Activated T-helper 2 cell treated with anti-CD3 and anti-CD28 coated beads, Interferon-gamma antibody, Interleukin-2, Interleukin-4, amounts not matched to agents 10 μg/mL and 5 μg/mL and 100 μg/mL, durations not matched to agents 14 hours and 24 hours and 36 hours (primary cell): ENCODE results near the gene EYS. TPM values are rescaled to one million over a fixed set of nuclear protein-coding genes. Genes with fewer than 3 reads are reported as not detected.
"Not testable (repeated sequence)": the region's sequence is repeated elsewhere in the genome, so short reads cannot be mapped to it uniquely, and the experiment has no call there.

Experiments used
- DNase-seq: peaks from one replicate; pipeline ENCODE4 v3.0.0; 2021; ENCODE audit warnings: low spot score
- H3K27ac Mint-ChIP-seq: one replicate; pipeline ENCODE4 v1.8.0; 2021; ENCODE audit warnings: mixed read lengths
- H3K27me3 Mint-ChIP-seq: one replicate; pipeline ENCODE4 v1.8.0; 2021; ENCODE audit warnings: low read depth, mixed read lengths
- H3K36me3 Mint-ChIP-seq: one replicate; pipeline ENCODE4 v1.8.0; 2021; ENCODE audit warnings: low read depth, mixed read lengths
- H3K4me1 Mint-ChIP-seq: one replicate; pipeline ENCODE4 v1.8.0; 2021; ENCODE audit warnings: low read depth, mixed read lengths
- H3K4me3 Mint-ChIP-seq: one replicate; pipeline ENCODE4 v1.8.0; 2021; ENCODE audit warnings: low read depth, mild to moderate bottlenecking, moderate library complexity, mixed read lengths
- H3K9me3 Mint-ChIP-seq: one replicate; pipeline ENCODE4 v1.8.0; 2021; ENCODE audit warnings: mixed read lengths
- intact Hi-C: fragments of 100-400 bp; cut with micrococcal nuclease; formaldehyde crosslinking; loops from one replicate; pipeline ENCODE4 v1.15.1; 2023
- total RNA-seq: library from RNA; stranded (reverse); gene quantifications from 2 replicates; pipeline ENCODE4 v1.2.3, GENCODE V29; 2022

The EYS gene
- total RNA-seq, 1 donor from 2014 or later = not detected

GRCh38 chr6:63933948-63934347, 1773.1 kb downstream of the EYS start:
- H3K27me3 Mint-ChIP-seq, H3K9me3 Mint-ChIP-seq, H3K4me1 Mint-ChIP-seq, H3K4me3 Mint-ChIP-seq, H3K36me3 Mint-ChIP-seq, intact Hi-C loops, H3K27ac Mint-ChIP-seq, DNase-seq: not testable (repeated sequence)

- H3K36me3 Mint-ChIP-seq = no peaks in the 10 kb centered on the region
- DNase-seq = no peak
- no peaks in the 10 kb centered on the region for H3K9me3 Mint-ChIP-seq
- intact Hi-C loops = no loop called here
- H3K4me3 Mint-ChIP-seq = no peak overlapping the region
- no peaks in the 10 kb centered on the region for H3K27me3 Mint-ChIP-seq
- no peak overlapping the region for H3K27ac Mint-ChIP-seq
- H3K4me1 Mint-ChIP-seq = no peaks in the 10 kb centered on the region
Observed at GRCh38 chr6:63930848-63931247, 1776.2 kb downstream of the EYS start.

GRCh38 chr6:63929111-63929510, 1777.9 kb downstream of the EYS start:
- Mint-ChIP-seq H3K27ac (no peak overlapping the region), H3K4me1 (no peaks in the 10 kb centered on the region), H3K36me3 (no peaks in the 10 kb centered on the region), H3K9me3 (no peaks in the 10 kb centered on the region), H3K27me3 (no peaks in the 10 kb centered on the region), H3K4me3 (no peak overlapping the region)
- no peak for DNase-seq
- intact Hi-C loops = no loop called here

GRCh38 chr6:63928613-63929012, 1778.4 kb downstream of the EYS start:
- DNase-seq = no peak
- Mint-ChIP-seq H3K27ac (no peak overlapping the region), H3K4me1 (no peaks in the 10 kb centered on the region), H3K36me3 (no peaks in the 10 kb centered on the region), H3K9me3 (no peaks in the 10 kb centered on the region), H3K27me3 (no peaks in the 10 kb centered on the region), H3K4me3 (no peak overlapping the region)
- intact Hi-C loops = no loop called here

DNA sequence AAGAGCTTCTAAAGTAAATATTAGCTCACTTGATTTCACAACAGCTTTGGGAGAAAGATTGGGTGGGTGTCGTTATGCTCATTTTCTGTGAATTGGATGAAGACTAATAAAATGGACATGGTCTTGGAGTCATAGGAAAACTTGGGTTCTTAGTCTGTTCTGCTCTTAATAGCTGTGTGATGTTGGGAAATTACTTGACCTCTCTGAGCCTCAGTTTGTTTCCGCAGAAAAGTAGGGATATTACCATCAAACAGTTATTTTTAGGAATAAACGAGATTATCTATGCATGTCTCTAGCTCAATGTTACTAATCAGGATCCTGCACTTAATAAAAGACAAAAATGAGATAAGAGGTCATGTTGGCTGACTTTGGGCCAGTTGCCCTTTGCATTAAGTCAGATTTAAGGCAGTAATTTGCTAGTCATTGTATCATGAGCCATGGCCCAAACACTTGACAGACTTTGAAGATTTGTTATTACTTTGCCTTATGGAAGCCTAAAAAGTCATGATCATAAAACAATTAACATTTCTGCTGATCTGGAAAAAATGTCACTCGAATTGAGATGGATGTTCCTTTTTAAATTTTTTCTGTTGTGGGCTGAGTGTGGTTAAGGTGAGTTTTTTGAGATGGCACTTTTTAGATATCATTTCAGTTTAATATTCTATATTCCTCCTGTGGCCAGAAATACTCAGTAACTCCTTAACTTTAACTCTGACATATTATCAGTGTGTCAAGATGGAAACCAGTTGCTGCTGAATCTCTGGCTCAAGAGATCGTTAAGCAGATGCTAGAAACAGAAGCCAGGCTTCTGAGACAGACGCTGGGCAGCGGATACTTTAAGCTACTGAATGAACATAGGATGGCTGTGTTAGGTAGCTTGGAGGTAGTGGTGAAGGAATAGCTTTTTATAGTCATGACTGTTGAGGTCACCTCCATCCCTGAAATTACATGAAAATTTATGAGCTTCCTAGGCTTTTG, 1779.8 kb downstream of the EYS start:
- no peaks in the 10 kb centered on the region for H3K9me3 Mint-ChIP-seq
- H3K4me3 Mint-ChIP-seq = no peak overlapping the region
- no peak for DNase-seq
- no peaks in the 10 kb centered on the region for H3K27me3 Mint-ChIP-seq
- H3K27ac Mint-ChIP-seq = no peak overlapping the region
- H3K4me1 Mint-ChIP-seq = no peaks in the 10 kb centered on the region
- no peaks in the 10 kb centered on the region for H3K36me3 Mint-ChIP-seq
- intact Hi-C loops = no loop called here

- no peak for DNase-seq
- Mint-ChIP-seq H3K4me3 (no peak overlapping the region), H3K27ac (no peak overlapping the region), H3K27me3 (no peaks in the 10 kb centered on the region), H3K4me1 (no peaks in the 10 kb centered on the region), H3K36me3 (no peaks in the 10 kb centered on the region), H3K9me3 (no peaks in the 10 kb centered on the region)
- intact Hi-C loops = no loop called here
Observed at GRCh38 chr6:63926258-63926780, 1780.7 kb downstream of the EYS start.

DNA sequence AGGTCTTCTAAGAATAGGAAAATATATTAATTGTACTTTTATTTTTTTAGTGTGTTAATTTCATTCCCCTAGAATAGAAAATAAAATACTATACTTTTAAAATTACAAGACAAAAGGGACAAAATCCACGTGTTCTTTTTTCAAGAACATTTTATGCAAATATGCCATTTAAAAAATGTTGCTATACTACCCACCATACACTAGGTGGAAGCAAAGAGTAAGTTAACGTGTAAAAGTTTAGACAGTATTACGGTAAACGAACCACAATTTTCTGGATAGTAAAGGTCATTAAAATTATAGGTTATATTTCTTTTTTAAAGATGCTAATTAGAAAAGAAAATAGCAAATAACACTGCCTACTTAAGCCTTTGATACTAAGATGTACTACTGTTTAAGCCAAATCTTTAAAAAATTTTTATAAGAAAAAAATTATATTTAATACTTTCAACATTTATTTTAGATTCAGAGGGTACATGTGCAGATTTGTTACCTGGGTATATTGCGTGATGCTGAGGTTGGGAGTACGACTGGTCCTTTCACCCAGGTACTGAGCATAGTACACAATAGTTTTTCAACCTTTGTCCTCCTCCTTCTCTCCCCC, 1783.8 kb downstream of the EYS start:
- Mint-ChIP-seq H3K9me3 (no peaks in the 10 kb centered on the region), H3K4me1 (no peaks in the 10 kb centered on the region), H3K4me3 (no peak overlapping the region), H3K27ac (no peak overlapping the region), H3K36me3 (no peaks in the 10 kb centered on the region), H3K27me3 (no peaks in the 10 kb centered on the region)
- DNase-seq = no peak
- intact Hi-C loops = loop anchor here (2.0 kb wide), 1 partner anchor 408 kb away; no protein-coding TSS in a partner anchor

DNA sequence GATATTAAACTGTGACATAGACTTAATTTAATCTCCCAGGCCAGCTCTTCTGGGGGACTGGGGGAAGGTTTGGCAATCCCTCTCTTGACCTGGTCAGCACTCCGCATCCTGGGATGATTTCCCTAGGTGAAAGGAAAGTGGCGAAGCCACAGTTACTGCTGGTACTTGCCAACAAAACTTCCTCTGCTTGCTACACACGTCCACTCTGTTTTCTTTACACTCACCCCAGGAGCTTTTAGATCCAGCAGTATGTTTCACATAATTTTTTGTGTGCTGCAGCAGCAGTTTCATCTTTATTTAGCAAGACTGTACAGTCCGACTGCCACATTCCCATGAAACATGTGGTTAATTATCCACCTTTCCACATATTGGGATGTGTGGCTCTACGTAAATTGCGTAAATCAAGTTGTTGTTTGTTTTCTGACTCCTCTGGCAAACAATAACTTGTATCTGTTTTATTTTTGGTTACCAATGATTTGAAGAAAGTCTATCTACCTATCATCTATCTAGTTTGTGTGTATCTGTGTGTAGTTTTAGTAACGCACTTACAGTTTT, 1787.4 kb downstream of the EYS start:
- H3K9me3 Mint-ChIP-seq = no peaks in the 10 kb centered on the region
- H3K4me3 Mint-ChIP-seq = no peak overlapping the region
- H3K4me1 Mint-ChIP-seq = no peaks in the 10 kb centered on the region
- intact Hi-C loops = no loop called here
- H3K27me3 Mint-ChIP-seq = no peaks in the 10 kb centered on the region
- no peak for DNase-seq
- no peak overlapping the region for H3K27ac Mint-ChIP-seq
- H3K36me3 Mint-ChIP-seq = no peaks in the 10 kb centered on the region

DNA sequence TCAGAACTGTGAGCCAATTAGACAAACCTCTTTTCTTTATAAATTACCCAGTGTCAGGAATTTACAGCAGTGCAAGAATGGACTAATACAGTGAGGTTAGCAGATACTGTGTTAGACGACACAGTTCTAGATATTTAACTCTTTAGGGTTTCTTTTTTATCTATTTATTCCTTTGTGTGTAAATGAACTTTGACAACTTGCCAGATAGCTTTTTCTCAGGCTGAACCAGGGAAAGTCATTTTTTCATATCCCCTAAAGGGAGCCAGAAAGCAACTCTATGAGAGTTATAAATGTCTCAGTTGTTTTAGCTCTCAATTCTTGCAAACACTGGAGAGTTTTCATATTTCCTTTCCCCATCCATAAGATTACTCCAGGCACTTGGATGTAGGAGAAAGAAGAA, 1794.1 kb downstream of the EYS start:
- no peak for DNase-seq
- Mint-ChIP-seq H3K27ac (no peak overlapping the region), H3K27me3 (no peaks in the 10 kb centered on the region), H3K9me3 (no peaks in the 10 kb centered on the region), H3K4me3 (no peak overlapping the region), H3K4me1 (no peaks in the 10 kb centered on the region), H3K36me3 (no peaks in the 10 kb centered on the region)
- intact Hi-C loops = no loop called here

- Mint-ChIP-seq H3K9me3 (no peaks in the 10 kb centered on the region), H3K36me3 (no peaks in the 10 kb centered on the region), H3K4me3 (no peak overlapping the region), H3K27ac (no peak overlapping the region), H3K4me1 (no peaks in the 10 kb centered on the region), H3K27me3 (no peaks in the 10 kb centered on the region)
- intact Hi-C loops = no loop called here
- DNase-seq = no peak
Observed at GRCh38 chr6:63910863-63911551, 1796.0 kb downstream of the EYS start.

DNA sequence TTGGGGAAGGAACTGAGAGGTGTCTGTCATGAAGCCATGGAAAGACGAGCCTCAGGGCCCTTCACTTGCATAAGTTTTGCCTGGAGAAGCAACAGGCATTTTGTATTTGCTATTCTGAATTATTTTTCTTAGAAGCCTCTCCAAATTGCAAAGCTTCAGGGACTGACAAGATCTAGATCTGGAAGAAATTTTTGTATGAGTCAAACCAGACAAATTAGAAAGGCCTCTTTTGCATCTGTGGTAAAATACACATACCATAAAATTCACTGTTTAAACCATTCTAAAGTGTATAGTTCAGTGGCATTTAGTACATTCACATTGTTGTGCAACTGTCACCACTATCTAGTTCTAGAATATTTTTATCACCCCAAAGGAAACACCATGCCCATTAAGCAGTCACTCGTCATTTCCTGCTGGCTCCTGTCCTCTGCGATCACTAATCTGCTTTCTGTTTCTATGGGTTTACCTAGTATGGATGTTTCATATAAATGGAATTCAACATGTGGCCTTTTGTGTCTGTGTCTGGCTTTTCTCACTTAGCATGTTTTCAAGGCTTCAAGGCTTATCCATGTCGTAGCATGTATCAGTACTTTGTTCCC, 1802.3 kb downstream of the EYS start:
- Mint-ChIP-seq H3K36me3 (no peaks in the 10 kb centered on the region), H3K4me3 (no peak overlapping the region), H3K27ac (no peak overlapping the region), H3K4me1 (no peaks in the 10 kb centered on the region), H3K27me3 (no peaks in the 10 kb centered on the region), H3K9me3 (no peaks in the 10 kb centered on the region)
- no peak for DNase-seq
- intact Hi-C loops = no loop called here

GRCh38 chr6:63899550-63899949, 1807.5 kb downstream of the EYS start:
- no peaks in the 10 kb centered on the region for H3K9me3 Mint-ChIP-seq
- DNase-seq = no peak
- intact Hi-C loops = no loop called here
- no peaks in the 10 kb centered on the region for H3K27me3 Mint-ChIP-seq
- no peak overlapping the region for H3K27ac Mint-ChIP-seq
- H3K4me3 Mint-ChIP-seq = no peak overlapping the region
- H3K36me3 Mint-ChIP-seq = no peaks in the 10 kb centered on the region
- no peaks in the 10 kb centered on the region for H3K4me1 Mint-ChIP-seq
